ENCODE data around the gene LRP1. TPM values are rescaled to one million over a fixed set of nuclear protein-coding genes. Genes with fewer than 3 reads are reported as not detected.

Gene LRP1
- total and polyA plus RNA-seq, 2 experiments from 2014 or later, result 26.6 to 145 TPM

GRCh38 chr12:57153415-57153997, 25.2 kb downstream of the LRP1 start:
- Mint-ChIP-seq H3K4me1 (peaks cover 30% of the 10 kb centered on the region), H3K27ac (no peak overlapping the region; the same call in 1 of the 2 replicates), H3K4me3 (no peak overlapping the region), H3K27me3 (ENCODE audit: insufficient read depth, low read depth, poor library complexity) (peaks cover 25% of the 10 kb centered on the region), H3K36me3 (ENCODE audit: low read depth) (peaks cover 85% of the 10 kb centered on the region), H3K9me3 (no peaks in the 10 kb centered on the region)
- no peak overlapping the region for H3K27ac ChIP-seq (ENCODE audit: low read depth)
- no peak for TF ChIP-seq NANOG (IDR thresholded peaks at IDR 0.05; ENCODE audit: borderline replicate concordance)
- TF ChIP-seq EZH2phosphoT487 (IDR thresholded peaks at IDR 0.05; ENCODE audit: unreplicated experiment), result no peak
- TF ChIP-seq CTCF (conservative IDR thresholded peaks at IDR 0.05; ENCODE audit: low read depth in 2 of 2), result no peak
- no peak for TF ChIP-seq CREB1 (CRISPR knock-in tag; IDR thresholded peaks at IDR 0.05; ENCODE audit: low read depth)
- no peak for TF ChIP-seq JUNB (IDR thresholded peaks at IDR 0.05; ENCODE audit: unreplicated experiment)
- TF ChIP-seq REST (IDR thresholded peaks at IDR 0.05; ENCODE audit: unreplicated experiment), result no peak
- TF ChIP-seq EZH2 (IDR thresholded peaks at IDR 0.05; ENCODE audit: low read depth, unreplicated experiment), result no peak
- TF ChIP-seq ZNF331 (CRISPR knock-in tag; IDR thresholded peaks at IDR 0.05; ENCODE audit: low read depth), result no peak
- TF ChIP-seq ZNF462 (CRISPR knock-in tag; IDR thresholded peaks at IDR 0.05), result no peak
- no peak for TF ChIP-seq STAT1 (IDR thresholded peaks at IDR 0.05; ENCODE audit: unreplicated experiment)
- no peak for TF ChIP-seq ETS1 (IDR thresholded peaks at IDR 0.05)
- TF ChIP-seq POLR2AphosphoS5 (IDR thresholded peaks at IDR 0.05; ENCODE audit: low read depth), result no peak
- no peak for TF ChIP-seq ZNF114 (CRISPR knock-in tag; IDR thresholded peaks at IDR 0.05)
- H3K36me3 ChIP-seq (ENCODE audit: insufficient read depth), result peaks cover 6% of the 10 kb centered on the region
- peaks cover 19% of the 10 kb centered on the region for H4K20me1 ChIP-seq (replicated peaks; ENCODE audit: insufficient read depth)
- H3K9me2 ChIP-seq (ENCODE audit: insufficient read depth), result no peaks in the 10 kb centered on the region
- ATAC-seq, result no peak
- no peaks in the 10 kb centered on the region for H3K27me3 ChIP-seq (ENCODE audit: insufficient read depth)
- no peak overlapping the region for H3K4me3 ChIP-seq
- H3K4me2 ChIP-seq, result no peak overlapping the region
- no peaks in the 10 kb centered on the region for H3K4me1 ChIP-seq (ENCODE audit: insufficient read depth)
- H2AFZ ChIP-seq, result no peak overlapping the region
- H3F3A ChIP-seq (replicated peaks; ENCODE audit: low read depth), result 0 out of 2 replicates have a peak, but pooled peaks cover 8% of the 10 kb centered on the region
- H3K79me2 ChIP-seq (replicated peaks; ENCODE audit: insufficient read depth), result no peaks in the 10 kb centered on the region
- no peak for DNase-seq (ENCODE audit: low spot score)
